GM12878 (cell line): ENCODE results near the gene TMOD2. TPM values are rescaled to one million over a fixed set of nuclear protein-coding genes. Genes with fewer than 3 reads are reported as not detected.

Experiments used
- ATAC-seq: fragments of 200-7000 bp; cut with Tn5 transposase; 3 replicates; pipeline ENCODE4 v1.9.1; 2020; ENCODE audit warnings: mild to moderate bottlenecking, moderate library complexity
- BruUV-seq: library from RNA; stranded (reverse); fragments of 400-500 nt; replicated peaks from 2 replicates; lab custom pipeline; 2021; lab: Mats Ljungman, UMichigan
- CTCF ChIA-PET: fragments of 300-600 bp; sonication (Branson Sonifier 250); formaldehyde crosslinking; extraction: SDS; loops from one replicate; lab custom pipeline; 2021; ENCODE audit warnings: inconsistent platforms; lab: Yijun Ruan, JAX
- POLR2A ChIA-PET: fragments of 350-600 bp; formaldehyde crosslinking; extraction: SDS; loops from one replicate; lab custom pipeline; 2021; ENCODE audit warnings: inconsistent platforms; lab: Charles Lee
- RAD21 ChIA-PET: fragments of 300-600 bp; sonication (Branson Sonifier 250); formaldehyde crosslinking; loops from one replicate; lab custom pipeline; 2023; ENCODE audit warnings: antibody characterized with exemption; ENCODE audit not compliant: unreplicated experiment; lab: Charles Lee
- SMC1A ChIA-PET: fragments of 300-600 bp; sonication (Branson Sonifier 250); formaldehyde crosslinking; loops from one replicate; lab custom pipeline; 2023; ENCODE audit not compliant: unreplicated experiment, uncharacterized antibody; lab: Charles Lee
- DNase-seq: peaks from one replicate; pipeline ENCODE4 v3.0.0-alpha.2; 2011; ENCODE audit warnings: low read depth, low spot score
- FAIRE-seq: peaks from 3 replicates; lab custom pipeline; 2011; peaks lifted over from hg19 to GRCh38; lab: Jason Lieb, UNC
- H2AFZ ChIP-seq: 2 replicates; pipeline ENCODE4 v1.6.0; 2011; ENCODE audit warnings: low read depth, low read length, control low read depth; ENCODE audit not compliant: control insufficient read depth
- H3K27ac ChIP-seq: 2 replicates; pipeline ENCODE4 v1.5.1; 2011; ENCODE audit warnings: control low read depth; ENCODE audit not compliant: control insufficient read depth, insufficient read depth
- H3K27me3 ChIP-seq, 2 experiments: replicated peaks in 1 of 2; 2 replicates each; pipeline versions ENCODE4 v1.6.0 to v1.6.1; 2011; ENCODE audit warnings: low read length in 1 of 2; ENCODE audit not compliant: control insufficient read depth in 2 of 2, insufficient read depth in 2 of 2
- H3K36me3 ChIP-seq, 2 experiments: 2 replicates each; pipeline ENCODE4 v1.5.1; 2011; ENCODE audit warnings: low read length in 1 of 2; ENCODE audit not compliant: control insufficient read depth in 2 of 2, insufficient read depth in 2 of 2
- H3K4me1 ChIP-seq: 2 replicates; pipeline ENCODE4 v1.6.1; 2011; ENCODE audit warnings: mild to moderate bottlenecking, low read length, moderate library complexity, mixed read lengths; ENCODE audit not compliant: control insufficient read depth, insufficient read depth
- H3K4me2 ChIP-seq: 2 replicates; pipeline ENCODE4 v1.6.0; 2011; ENCODE audit warnings: control low read depth; ENCODE audit not compliant: control insufficient read depth, insufficient read depth
- H3K4me3 ChIP-seq: fragments of 200-600 bp; sonication (generic); 2 replicates; pipeline ENCODE4 v1.5.1; 2016
- H3K79me2 ChIP-seq: 2 replicates; pipeline ENCODE4 v1.6.0; 2011; ENCODE audit warnings: low read length; ENCODE audit not compliant: control insufficient read depth, insufficient read depth
- H3K9ac ChIP-seq: 2 replicates; pipeline ENCODE4 v1.8.0; 2011; ENCODE audit warnings: low read length, control low read depth, mixed read lengths; ENCODE audit not compliant: control insufficient read depth, insufficient read depth
- H3K9me3 ChIP-seq: replicated peaks from 3 replicates; pipeline ENCODE4 v1.5.1; 2011; ENCODE audit warnings: mild to moderate bottlenecking, low read length; ENCODE audit not compliant: control insufficient read depth, insufficient read depth
- H4K20me1 ChIP-seq: 2 replicates; pipeline ENCODE4 v1.6.0; 2011; ENCODE audit not compliant: control insufficient read depth, insufficient read depth
- BMI1 ChIP-seq: fragments of 450-650 bp; IDR thresholded peaks from 2 replicates; pipeline ENCODE4 v1.6.1; 2016; ENCODE audit warnings: mild to moderate bottlenecking, moderate library complexity, borderline replicate concordance
- CEBPZ ChIP-seq: fragments of 150-350 bp; IDR thresholded peaks from 2 replicates; pipeline ENCODE4 v1.6.1; 2016; ENCODE audit warnings: low read depth, low read length
- CHD1 ChIP-seq: IDR thresholded peaks from 2 replicates; pipeline ENCODE4 v1.6.1; 2012; ENCODE audit warnings: low read depth, low read length, improper control_type of control experiment
- HSF1 ChIP-seq: fragments of 150-350 bp; IDR thresholded peaks from 2 replicates; pipeline ENCODE4 v1.6.1; 2014; ENCODE audit warnings: mild to moderate bottlenecking, low read depth, low read length
- LARP7 ChIP-seq: fragments of 450-650 bp; IDR thresholded peaks from 2 replicates; pipeline ENCODE4 v1.6.1; 2017; ENCODE audit warnings: mild to moderate bottlenecking
- MEF2B ChIP-seq: fragments of 450-650 bp; IDR thresholded peaks from 2 replicates; pipeline ENCODE4 v1.6.1; 2018; ENCODE audit warnings: mild to moderate bottlenecking, moderate library complexity; ENCODE audit not compliant: partially characterized antibody, poor library complexity, severe bottlenecking
- POLR2A ChIP-seq: IDR thresholded peaks from 2 replicates; pipeline ENCODE4 v1.6.1; 2011; ENCODE audit warnings: low read depth, mild to moderate bottlenecking, low read length
- POLR2AphosphoS2 ChIP-seq: IDR thresholded peaks from 2 replicates; pipeline ENCODE4 v1.6.1; 2011; ENCODE audit warnings: low read depth, mild to moderate bottlenecking, low read length, improper control_type of control experiment, moderate library complexity
- PRDM15 ChIP-seq: fragments of 450-650 bp; formaldehyde crosslinking; IDR thresholded peaks from 2 replicates; pipeline ENCODE4 v1.4.0; 2020; ENCODE audit warnings: mild to moderate bottlenecking, moderate library complexity
- RCOR1 ChIP-seq: conservative IDR thresholded peaks from 2 replicates; pipeline ENCODE4 v1.6.1; 2012; ENCODE audit warnings: low read depth, low read length, improper control_type of control experiment
- SP1 ChIP-seq: IDR thresholded peaks from one replicate; pipeline ENCODE4 v1.6.1; 2011; ENCODE audit warnings: low read depth, low read length
- SRF ChIP-seq, 2 experiments: IDR thresholded peaks; 2 replicates each; pipeline ENCODE4 v1.6.1; 2011; ENCODE audit warnings: low read depth in 2 of 2, low read length in 2 of 2, mild to moderate bottlenecking in 1 of 2, moderate library complexity in 1 of 2
- TBL1XR1 ChIP-seq: IDR thresholded peaks from 2 replicates; pipeline ENCODE4 v1.6.1; 2012; ENCODE audit warnings: low read depth, low read length, improper control_type of control experiment
- WRNIP1 ChIP-seq: IDR thresholded peaks from 2 replicates; pipeline ENCODE4 v1.6.1; 2011; ENCODE audit warnings: low read depth, low read length, improper control_type of control experiment, borderline replicate concordance
- ZBTB33 ChIP-seq: fragments of 450-650 bp; IDR thresholded peaks from 2 replicates; pipeline ENCODE4 v1.6.1; 2017; ENCODE audit warnings: mild to moderate bottlenecking
- WGBS: methylation state at CpG from one replicate; pipeline ENCODE4 v1.1.6; 2016; ENCODE audit warnings: low lambda C conversion rate; ENCODE audit not compliant: insufficient replicate concordance, insufficient coverage; ENCODE audit errors: missing lambda C conversion rate; 5-methylcytosine and 5-hydroxymethylcytosine counted together
- in situ Hi-C: fragments of 300-500 bp; cut with MboI; formaldehyde crosslinking; loops from 9 replicates; pipeline ENCODE4 v1.14.3; 2018; ENCODE audit warnings: mixed read lengths
- intact Hi-C: fragments of 100-400 bp; cut with micrococcal nuclease; formaldehyde crosslinking; loops from one replicate; pipeline ENCODE4 v1.14.2; 2022; ENCODE audit not compliant: unreplicated experiment
- polyA plus RNA-seq, 11 experiments: library from polyadenylated mRNA; depleted of rRNA in 4 of 11; unstranded in 6 of 11; stranded (reverse) in 5 of 11; fragments of >200 nt; fragmentation: Nextera tagmentation in 4 of 11; fragmentation: Illumina TruSeq in 1 of 11; extraction: Ambion mirVana in 4 of 11; extraction: Trizol in 1 of 11; gene quantifications; 1 replicate in 1 of 11; 2 replicates in 10 of 11; pipeline versions ENCODE4 v1.2.1 to v1.2.3, GENCODE V29; 2011 to 2016; ENCODE audit warnings: inconsistent platforms in 2 of 11, missing spikeins in 2 of 11, low read depth in 1 of 11
- total RNA-seq, 4 experiments: library from RNA; depleted of rRNA in 3 of 4; stranded (reverse); fragments of >200 nt in 3 of 4; fragmentation: Illumina TruSeq in 1 of 4; extraction: Trizol in 1 of 4; gene quantifications; 2 replicates each; pipeline versions ENCODE4 v1.2.1 to v1.2.3, GENCODE V29; 2013 to 2021

TMOD2 gene
- total and polyA plus RNA-seq, 10 of the 15 experiments (the other 5 are each of a cell fraction or from before 2014, with no cell fraction given): 0.61 to 15.2 (median 6.3) TPM

GRCh38 chr15:51758645-51759044 is 7.2 kb downstream of the TMOD2 start:
- no peaks in the 10 kb centered on the region for H4K20me1 ChIP-seq
- BruUV-seq: no TSS peak
- no peak for FAIRE-seq

More at GRCh38 chr15:51758645-51759044, 7.2 kb downstream of the TMOD2 start:
- Histone ChIP-seq H3K9me3 (no peaks in the 10 kb centered on the region), H3K9ac (no peak overlapping the region)
- in situ Hi-C loops: no loop called here
- RAD21 ChIA-PET: interaction anchor here (1.4 to 2.4 kb wide), 3 partner anchors 15 to 25 kb away, joined by 3 to 6 read pairs (median 5); no protein-coding TSS in a partner anchor
- CTCF ChIA-PET: interaction anchor here (1.0 to 4.2 kb wide), 5 partner anchors 18 to 222 kb away, joined by 3 to 31 read pairs (median 3); no protein-coding TSS in a partner anchor
- TF ChIP-seq BMI1 (no peak), ZBTB33 (no peak), CEBPZ (no peak), SP1 (no peak), WRNIP1 (no peak), POLR2AphosphoS2 (no peak), RCOR1 (no peak), MEF2B (no peak), PRDM15 (no peak), CHD1 (no peak), SRF (IDR thresholded peaks at IDR 0.05; ENCODE audit: low read depth in 2 of 2, low read length in 2 of 2) (no peak), TBL1XR1 (no peak), HSF1 (no peak), LARP7 (no peak), POLR2A (no peak)
- TF ChIP-seq, all 136 proteins: peak for 0
- no peak overlapping the region for H2AFZ ChIP-seq
- WGBS: 69% methylated on average over 1 of the region's 1 CpG
- no peak for DNase-seq
- H3K79me2 ChIP-seq: no peaks in the 10 kb centered on the region
- no peaks in the 10 kb centered on the region for H3K4me1 ChIP-seq
- no peak overlapping the region for H3K4me2 ChIP-seq
- ChIA-PET SMC1A (interaction anchor here (1.3 kb wide), 1 partner anchor 108 kb away, joined by 5 read pairs; no protein-coding TSS in a partner anchor), POLR2A (no interaction called here)
- no peak overlapping the region for H3K27ac ChIP-seq
- H3K4me3 ChIP-seq: no peak overlapping the region
- no peak for ATAC-seq
- H3K36me3 ChIP-seq: no peaks in the 10 kb centered on the region
- intact Hi-C loops: no loop called here
- H3K27me3 ChIP-seq: no peaks in the 10 kb centered on the region
